PFSK-1 (cell line): ENCODE measurements around the gene PCNT.

Experiments
- FOXP2 ChIP-seq: optimal IDR thresholded peaks from 2 replicates; pipeline ENCODE3; 2011; ENCODE audit warnings: borderline replicate concordance, control low read depth, inconsistent platforms; ENCODE audit not compliant: insufficient read depth; ENCODE audit errors: extremely low read length, extremely low read depth
- POLR2AphosphoS5 ChIP-seq: IDR thresholded peaks from 2 replicates; pipeline ENCODE4 v1.6.1; 2012; ENCODE audit warnings: low read depth, mild to moderate bottlenecking, control low read depth, low read length, moderate library complexity
- REST ChIP-seq, 2 experiments: IDR thresholded peaks; 2 replicates each; pipeline versions ENCODE4 v1.6.1 to v1.8.0; 2011 to 2012; ENCODE audit warnings: low read depth in 2 of 2, low read length in 2 of 2, control low read depth in 1 of 2, inconsistent platforms in 1 of 2, mild to moderate bottlenecking in 1 of 2, moderate library complexity in 1 of 2; ENCODE audit not compliant: insufficient read depth in 1 of 2
- SIN3A ChIP-seq: IDR thresholded peaks from 2 replicates; pipeline ENCODE4 v1.6.1; 2012; ENCODE audit warnings: mild to moderate bottlenecking, low read length, moderate library complexity, borderline replicate concordance; ENCODE audit not compliant: insufficient read depth
- TAF1 ChIP-seq: IDR thresholded peaks from 2 replicates; pipeline ENCODE4 v1.6.1; 2012; ENCODE audit warnings: low read length, control low read depth, borderline replicate concordance; ENCODE audit not compliant: insufficient read depth

PCNT gene

GRCh38 chr21:46369520-46370235, 45.7 kb downstream of the PCNT start:
- TF ChIP-seq FOXP2: no peak
- TF ChIP-seq REST (IDR thresholded peaks at IDR 0.05; ENCODE audit: insufficient read depth in 1 of 2, low read depth in 2 of 2, low read length in 2 of 2): no peak
- no peak for TF ChIP-seq TAF1
- no peak for TF ChIP-seq SIN3A
- TF ChIP-seq POLR2AphosphoS5: no peak

- no peak for TF ChIP-seq REST (IDR thresholded peaks at IDR 0.05; ENCODE audit: insufficient read depth in 1 of 2, low read depth in 2 of 2, low read length in 2 of 2)
- TF ChIP-seq SIN3A: no peak
- TF ChIP-seq TAF1: no peak
- no peak for TF ChIP-seq POLR2AphosphoS5
- no peak for TF ChIP-seq FOXP2
These were observed 47.5 kb downstream of the PCNT start for GRCh38 chr21:46371204-46372013.

DNA sequence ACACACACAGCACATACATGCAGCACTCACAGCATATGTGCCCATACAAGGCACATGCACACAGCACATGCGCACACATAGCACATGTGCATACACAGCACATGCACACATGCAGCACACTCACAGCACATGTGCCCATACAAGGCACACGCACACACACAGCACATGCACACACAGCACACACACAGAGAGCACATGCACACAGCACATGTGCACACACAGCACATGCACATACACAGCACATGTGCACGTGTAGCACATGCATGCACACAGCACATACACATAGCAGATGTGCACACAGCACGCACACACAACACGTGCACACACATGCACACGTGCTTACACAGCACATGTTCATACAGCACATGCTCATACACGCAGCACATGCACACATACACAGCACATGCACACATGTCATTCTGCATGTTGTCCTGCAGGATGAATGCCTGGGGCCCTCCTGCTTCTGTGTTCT, 48.1 kb downstream of the PCNT start:
- TF ChIP-seq FOXP2 (no peak), REST (IDR thresholded peaks at IDR 0.05; ENCODE audit: insufficient read depth in 1 of 2, low read depth in 2 of 2, low read length in 2 of 2) (no peak), POLR2AphosphoS5 (no peak), SIN3A (no peak), TAF1 (no peak)

- TF ChIP-seq FOXP2 (no peak), SIN3A (no peak), POLR2AphosphoS5 (no peak), TAF1 (no peak), REST (IDR thresholded peaks at IDR 0.05; ENCODE audit: insufficient read depth in 1 of 2, low read depth in 2 of 2, low read length in 2 of 2) (no peak)
These were observed 50.9 kb downstream of the PCNT start for GRCh38 chr21:46374761-46375389.
